ENCODE measurements around the gene VGLL4. TPM values are rescaled to one million over a fixed set of nuclear protein-coding genes. Genes with fewer than 3 reads are reported as not detected.
A peak's percentile ranks its signal among the peaks of the same experiment; 100 is the strongest.

VGLL4 gene
- total RNA-seq, 1 donor from 2014 or later = 82.6 TPM

- H3K9ac ChIP-seq = no peak overlapping the region
- H2AFZ ChIP-seq (replicated peaks) = no peak overlapping the region
- H3K9me3 Mint-ChIP-seq = peaks cover 2% of the 10 kb centered on the region
- TF ChIP-seq EZH2 (IDR thresholded peaks at IDR 0.05) (no peak), EZH2phosphoT487 (IDR thresholded peaks at IDR 0.05) (no peak), CTCF (IDR thresholded peaks at IDR 0.05) (no peak)
- no peaks in the 10 kb centered on the region for H3K27me3 Mint-ChIP-seq (ENCODE audit: insufficient read depth, low read depth)
- no peak overlapping the region for H3K4me3 Mint-ChIP-seq
- no peak overlapping the region for H3K4me2 ChIP-seq
- no peak overlapping the region for H3K4me3 ChIP-seq
- no peaks in the 10 kb centered on the region for H3K9me3 ChIP-seq (ENCODE audit: low read depth)
- no peaks in the 10 kb centered on the region for H4K20me1 ChIP-seq (ENCODE audit: low read depth)
- peaks cover 7% of the 10 kb centered on the region for H3K4me1 ChIP-seq
- H3K27me3 ChIP-seq = no peaks in the 10 kb centered on the region
- H3K79me2 ChIP-seq (ENCODE audit: low read depth) = no peaks in the 10 kb centered on the region
- no peak for DNase-seq (ENCODE audit: low spot score)
- H3K36me3 Mint-ChIP-seq = peaks cover 9% of the 10 kb centered on the region
- peaks cover 30% of the 10 kb centered on the region for H3K4me1 Mint-ChIP-seq
- H3K27ac ChIP-seq = no peak overlapping the region
- H3K27ac Mint-ChIP-seq = peak overlapping the region; percentile 33
- H3K36me3 ChIP-seq = no peaks in the 10 kb centered on the region
- no peaks in the 10 kb centered on the region for H3F3A ChIP-seq (ENCODE audit: low read depth)
These were observed 121.4 kb downstream of the VGLL4 start for GRCh38 chr3:11522398-11522715.

- Mint-ChIP-seq H3K4me1 (peaks cover 31% of the 10 kb centered on the region), H3K4me3 (no peak overlapping the region), H3K36me3 (peaks cover 8% of the 10 kb centered on the region), H3K27me3 (ENCODE audit: insufficient read depth, low read depth) (no peaks in the 10 kb centered on the region), H3K9me3 (peaks cover 2% of the 10 kb centered on the region), H3K27ac (peak overlapping the region; percentile 47)
- TF ChIP-seq CTCF (IDR thresholded peaks at IDR 0.05) (no peak), EZH2phosphoT487 (IDR thresholded peaks at IDR 0.05) (no peak), EZH2 (IDR thresholded peaks at IDR 0.05) (no peak)
- Histone ChIP-seq H3K27ac (no peak overlapping the region), H3K4me2 (no peak overlapping the region), H3K9me3 (ENCODE audit: low read depth) (no peaks in the 10 kb centered on the region), H3F3A (ENCODE audit: low read depth) (no peaks in the 10 kb centered on the region), H3K4me1 (peaks cover 7% of the 10 kb centered on the region), H3K36me3 (no peaks in the 10 kb centered on the region), H3K27me3 (no peaks in the 10 kb centered on the region), H3K9ac (no peak overlapping the region), H4K20me1 (ENCODE audit: low read depth) (no peaks in the 10 kb centered on the region), H3K4me3 (no peak overlapping the region), H2AFZ (replicated peaks) (no peak overlapping the region), H3K79me2 (ENCODE audit: low read depth) (no peaks in the 10 kb centered on the region)
- no peak for DNase-seq (ENCODE audit: low spot score)
These were observed 122.5 kb downstream of the VGLL4 start for GRCh38 chr3:11521167-11521566.

- peaks cover 32% of the 10 kb centered on the region for H3K4me1 Mint-ChIP-seq
- no peak for TF ChIP-seq EZH2 (IDR thresholded peaks at IDR 0.05)
- no peak for TF ChIP-seq EZH2phosphoT487 (IDR thresholded peaks at IDR 0.05)
- TF ChIP-seq CTCF (IDR thresholded peaks at IDR 0.05) = no peak
- H2AFZ ChIP-seq (replicated peaks) = no peak overlapping the region
- no peaks in the 10 kb centered on the region for H3K27me3 ChIP-seq
- DNase-seq (ENCODE audit: low spot score) = no peak
- H3K36me3 ChIP-seq = no peaks in the 10 kb centered on the region
- peaks cover 2% of the 10 kb centered on the region for H3K9me3 Mint-ChIP-seq
- H3K27me3 Mint-ChIP-seq (ENCODE audit: insufficient read depth, low read depth) = no peaks in the 10 kb centered on the region
- H3K9ac ChIP-seq = no peak overlapping the region
- no peak overlapping the region for H3K27ac Mint-ChIP-seq
- H3K4me1 ChIP-seq = no peaks in the 10 kb centered on the region
- no peaks in the 10 kb centered on the region for H3K79me2 ChIP-seq (ENCODE audit: low read depth)
- H3K36me3 Mint-ChIP-seq = peaks cover 8% of the 10 kb centered on the region
- H3K4me3 ChIP-seq = no peak overlapping the region
- no peaks in the 10 kb centered on the region for H3F3A ChIP-seq (ENCODE audit: low read depth)
- H3K4me2 ChIP-seq = no peak overlapping the region
- H3K27ac ChIP-seq = no peak overlapping the region
- H3K4me3 Mint-ChIP-seq = no peak overlapping the region
- no peaks in the 10 kb centered on the region for H4K20me1 ChIP-seq (ENCODE audit: low read depth)
- no peaks in the 10 kb centered on the region for H3K9me3 ChIP-seq (ENCODE audit: low read depth)
These were observed 126.1 kb downstream of the VGLL4 start for GRCh38 chr3:11517601-11518000.

Measured in neural progenitor cell (in vitro differentiated cells).